HG03378 (cell line): ENCODE data around the gene SEPTIN5.
"Not testable (repeated sequence)": the region's sequence is repeated elsewhere in the genome, so short reads cannot be mapped to it uniquely, and the experiment has no call there.

Experiments
- ATAC-seq: cut with Tn5 transposase; IDR thresholded peaks from one replicate; pipeline ENCODE4 v1.9.1; 2021; ENCODE audit warnings: mild to moderate bottlenecking, moderate library complexity; ENCODE audit not compliant: unreplicated experiment

Gene SEPTIN5

GRCh38 chr22:19680287-19680881 is 33.9 kb upstream of the SEPTIN5 start:
- no peak for ATAC-seq

- ATAC-seq: no peak
These were observed 33.1 kb upstream of the SEPTIN5 start for GRCh38 chr22:19680911-19681862.

GRCh38 chr22:19681863-19682245 is 32.4 kb upstream of the SEPTIN5 start:
- ATAC-seq: no peak

GRCh38 chr22:19686946-19687345 is 27.4 kb upstream of the SEPTIN5 start:
- ATAC-seq: no peak

- no peak for ATAC-seq
These were observed 26.6 kb upstream of the SEPTIN5 start for GRCh38 chr22:19687561-19688300.

- no peak for ATAC-seq
These were observed 25.7 kb upstream of the SEPTIN5 start for GRCh38 chr22:19688301-19689290.

GRCh38 chr22:19689408-19689807 is 24.9 kb upstream of the SEPTIN5 start:
- ATAC-seq: no peak

- ATAC-seq: no peak
These were observed 23.1 kb upstream of the SEPTIN5 start for GRCh38 chr22:19691007-19691720.

GRCh38 chr22:19691721-19692341 is 22.5 kb upstream of the SEPTIN5 start:
- no peak for ATAC-seq

- no peak for ATAC-seq
These were observed 20.7 kb upstream of the SEPTIN5 start for GRCh38 chr22:19693581-19693980.

GRCh38 chr22:19693981-19694670 is 20.2 kb upstream of the SEPTIN5 start:
- ATAC-seq: no peak

GRCh38 chr22:19694696-19695095 is 19.6 kb upstream of the SEPTIN5 start:
- no peak for ATAC-seq

GRCh38 chr22:19696504-19697276 is 17.6 kb upstream of the SEPTIN5 start:
- ATAC-seq: no peak

- not testable (repeated sequence) for ATAC-seq
These were observed 16.4 kb upstream of the SEPTIN5 start for GRCh38 chr22:19697871-19698270.

GRCh38 chr22:19700790-19701419 is 13.4 kb upstream of the SEPTIN5 start:
- ATAC-seq: no peak

- ATAC-seq: no peak
These were observed 12.7 kb upstream of the SEPTIN5 start for GRCh38 chr22:19701420-19702145.

- no peak for ATAC-seq
These were observed 10.4 kb upstream of the SEPTIN5 start for GRCh38 chr22:19703869-19704268.
